Measurements from ENCODE around the gene EPB41L4B.

- TF ChIP-seq POLR2A (IDR thresholded peaks at IDR 0.05; ENCODE audit: extremely low read depth, insufficient read length) = no peak
- TF ChIP-seq CTCF (IDR thresholded peaks at IDR 0.05; ENCODE audit: low read depth, low read length) = no peak
- no peak for TF ChIP-seq MAX (IDR thresholded peaks at IDR 0.05; ENCODE audit: low read depth, low read length)
- TF ChIP-seq MYC (IDR thresholded peaks at IDR 0.05; ENCODE audit: low read depth, low read length) = no peak
These were observed 4.6 kb downstream of the EPB41L4B start for GRCh38 chr9:109316207-109316640.

Measured in NB4 (cell line).